Activated B cell treated with CpG ODN at 0.5 μM for 24 hours (primary cell): Measurements from ENCODE around the gene SPATA32. TPM values are rescaled to one million over a fixed set of nuclear protein-coding genes. Genes with fewer than 3 reads are reported as not detected.
A peak's percentile ranks its signal among the peaks of the same experiment; 100 is the strongest.

Experiments used
- ATAC-seq: fragments of 200-7000 bp; cut with Tn5 transposase; one replicate; pipeline ENCODE4 v1.10.0; 2021; ENCODE audit warnings: low read depth, mild to moderate bottlenecking, moderate library complexity
- CTCF ChIA-PET: fragments of 350-600 bp; sonication (Branson Sonifier 250); formaldehyde crosslinking; loops from one replicate; lab custom pipeline; 2021; ENCODE audit warnings: antibody characterized with exemption; lab: Charles Lee
- POLR2A ChIA-PET: fragments of 350-600 bp; sonication (Branson Sonifier 250); formaldehyde crosslinking; loops from one replicate; lab custom pipeline; 2021; ENCODE audit warnings: antibody characterized with exemption; lab: Charles Lee
- DNase-seq: peaks from one replicate; pipeline ENCODE4 v3.0.0; 2022
- H3K27ac Mint-ChIP-seq: one replicate; pipeline ENCODE4 v1.8.0; 2020; ENCODE audit warnings: mixed read lengths
- H3K27me3 Mint-ChIP-seq: one replicate; pipeline ENCODE4 v1.8.0; 2021; ENCODE audit warnings: mixed read lengths
- H3K36me3 Mint-ChIP-seq: one replicate; pipeline ENCODE4 v1.8.0; 2021; ENCODE audit warnings: low read depth, mixed read lengths
- H3K4me1 Mint-ChIP-seq: one replicate; pipeline ENCODE4 v1.8.0; 2021; ENCODE audit warnings: mixed read lengths
- H3K4me3 Mint-ChIP-seq: one replicate; pipeline ENCODE4 v1.8.0; 2020; ENCODE audit warnings: mild to moderate bottlenecking, mixed read lengths
- H3K9me3 Mint-ChIP-seq: one replicate; pipeline ENCODE4 v1.8.0; 2020; ENCODE audit warnings: mixed read lengths
- intact Hi-C: fragments of 100-400 bp; cut with micrococcal nuclease; formaldehyde crosslinking; loops from one replicate; pipeline ENCODE4 v1.15.1; 2024
- total RNA-seq: library from RNA; stranded (reverse); gene quantifications from 2 replicates; pipeline ENCODE4 v1.2.3, GENCODE V29; 2022
- TF ChIP-seq, protein P1 (sequence below): fragments of 200-600 bp; IDR thresholded peaks from one replicate; pipeline ENCODE4 v1.8.0; 2022; ENCODE audit warnings: antibody characterized with exemption, mild to moderate bottlenecking

The SPATA32 gene
- total RNA-seq, 1 donor from 2014 or later: 0.27 TPM

DNA sequence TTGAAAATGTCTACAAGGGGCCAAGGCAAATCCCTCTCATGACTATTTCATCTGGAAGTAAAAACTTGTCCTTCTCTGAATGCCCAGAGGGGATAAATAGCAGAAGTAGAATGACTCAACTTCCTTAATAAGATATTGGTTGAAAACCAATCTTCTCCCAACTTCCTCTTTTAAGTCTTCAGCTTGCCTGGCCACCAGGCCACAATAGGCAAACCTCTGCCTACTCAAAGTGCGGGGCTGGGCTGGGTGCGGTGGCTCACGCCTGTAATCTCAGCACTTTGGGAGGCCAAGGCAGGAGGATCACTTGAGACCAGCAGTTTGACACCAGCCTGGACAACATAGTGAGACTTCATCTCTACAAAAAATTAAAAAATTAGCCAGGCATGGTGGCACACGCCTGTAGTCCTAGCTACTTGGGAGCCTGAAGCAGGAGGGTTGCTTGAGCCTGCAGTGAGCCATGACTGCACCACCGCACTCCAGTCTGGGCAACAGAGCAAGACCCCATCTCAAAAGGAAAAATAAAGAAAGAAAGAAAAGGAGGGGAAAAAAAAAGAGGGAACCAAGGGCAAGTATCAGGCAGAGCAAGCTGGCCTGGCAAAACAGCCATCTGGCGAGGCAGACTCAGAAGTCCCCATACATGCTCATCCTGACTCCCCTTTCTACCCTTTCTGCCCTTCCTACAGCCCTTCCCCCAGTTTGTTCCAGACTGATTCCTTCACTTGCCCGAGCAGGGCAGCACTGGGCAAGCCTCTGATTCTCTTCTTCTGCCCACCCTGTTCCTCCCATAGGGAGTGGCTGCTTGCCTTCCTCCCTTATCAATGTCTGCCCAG lies 34.3 kb upstream of the SPATA32 start:
- peak overlapping the region; percentile 92 for H3K27ac Mint-ChIP-seq
- H3K4me3 Mint-ChIP-seq: peak overlapping the region; percentile 70
- TF ChIP-seq, protein P1, sequence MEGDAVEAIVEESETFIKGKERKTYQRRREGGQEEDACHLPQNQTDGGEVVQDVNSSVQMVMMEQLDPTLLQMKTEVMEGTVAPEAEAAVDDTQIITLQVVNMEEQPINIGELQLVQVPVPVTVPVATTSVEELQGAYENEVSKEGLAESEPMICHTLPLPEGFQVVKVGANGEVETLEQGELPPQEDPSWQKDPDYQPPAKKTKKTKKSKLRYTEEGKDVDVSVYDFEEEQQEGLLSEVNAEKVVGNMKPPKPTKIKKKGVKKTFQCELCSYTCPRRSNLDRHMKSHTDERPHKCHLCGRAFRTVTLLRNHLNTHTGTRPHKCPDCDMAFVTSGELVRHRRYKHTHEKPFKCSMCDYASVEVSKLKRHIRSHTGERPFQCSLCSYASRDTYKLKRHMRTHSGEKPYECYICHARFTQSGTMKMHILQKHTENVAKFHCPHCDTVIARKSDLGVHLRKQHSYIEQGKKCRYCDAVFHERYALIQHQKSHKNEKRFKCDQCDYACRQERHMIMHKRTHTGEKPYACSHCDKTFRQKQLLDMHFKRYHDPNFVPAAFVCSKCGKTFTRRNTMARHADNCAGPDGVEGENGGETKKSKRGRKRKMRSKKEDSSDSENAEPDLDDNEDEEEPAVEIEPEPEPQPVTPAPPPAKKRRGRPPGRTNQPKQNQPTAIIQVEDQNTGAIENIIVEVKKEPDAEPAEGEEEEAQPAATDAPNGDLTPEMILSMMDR: no peak
- intact Hi-C loops: loop anchor here (1.0 to 5.0 kb wide), 4 partner anchors 11 to 36 kb away; partner anchors contain the start of gene MAP3K14
- no peaks in the 10 kb centered on the region for H3K9me3 Mint-ChIP-seq
- ATAC-seq (peak; percentile 68), DNase-seq (peak; percentile 58)
- peaks cover 45% of the 10 kb centered on the region for H3K36me3 Mint-ChIP-seq
- CTCF ChIA-PET: interaction anchor here (1.0 to 6.6 kb wide), 7 partner anchors 11 to 89 kb away, joined by 4 to 30 read pairs (median 10); partner anchors contain the start of gene MAP3K14
- peaks cover 100% of the 10 kb centered on the region for H3K4me1 Mint-ChIP-seq
- POLR2A ChIA-PET: interaction anchor here (0.5 to 15.1 kb wide), 14 partner anchors 9 to 148 kb away, joined by 3 to 291 read pairs (median 6); partner anchors contain the start of genes HEXIM1, HEXIM2 and MAP3K14
- H3K27me3 Mint-ChIP-seq: no peaks in the 10 kb centered on the region

DNA sequence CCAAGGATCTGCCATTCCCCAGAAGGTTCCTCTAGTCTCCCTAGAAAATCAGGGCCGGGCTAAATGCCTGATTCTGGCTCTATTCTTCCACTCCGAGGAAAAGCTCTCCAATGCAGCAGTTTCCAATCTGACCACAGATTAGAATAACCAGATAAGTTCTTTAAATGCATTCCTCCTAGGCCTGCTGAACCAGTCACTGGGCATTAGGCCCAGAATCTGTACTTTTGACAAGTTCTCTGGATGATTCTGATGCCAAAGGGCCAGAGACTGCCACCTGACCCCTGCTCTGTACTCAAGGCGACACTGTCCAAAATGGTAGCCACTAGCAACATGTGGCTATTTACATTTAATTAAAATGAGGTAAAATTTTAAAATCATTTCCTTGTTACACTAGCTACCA lies 32.6 kb upstream of the SPATA32 start:
- Mint-ChIP-seq H3K9me3 (no peaks in the 10 kb centered on the region), H3K4me3 (no peak overlapping the region), H3K4me1 (peaks cover 96% of the 10 kb centered on the region), H3K27me3 (no peaks in the 10 kb centered on the region), H3K27ac (peak overlapping the region; percentile 73), H3K36me3 (peaks cover 58% of the 10 kb centered on the region)
- ChIA-PET CTCF (interaction anchor here (1.2 to 6.6 kb wide), 9 partner anchors 11 to 90 kb away, joined by 3 to 30 read pairs (median 10); partner anchors contain the start of gene MAP3K14), POLR2A (interaction anchor here (1.4 to 15.1 kb wide), 6 partner anchors 13 to 146 kb away, joined by 5 to 291 read pairs (median 11); partner anchors contain the start of genes HEXIM1, HEXIM2 and MAP3K14)
- DNase-seq (no peak), ATAC-seq (no peak)
- TF ChIP-seq, protein P1: no peak
- intact Hi-C loops: no loop called here

DNA sequence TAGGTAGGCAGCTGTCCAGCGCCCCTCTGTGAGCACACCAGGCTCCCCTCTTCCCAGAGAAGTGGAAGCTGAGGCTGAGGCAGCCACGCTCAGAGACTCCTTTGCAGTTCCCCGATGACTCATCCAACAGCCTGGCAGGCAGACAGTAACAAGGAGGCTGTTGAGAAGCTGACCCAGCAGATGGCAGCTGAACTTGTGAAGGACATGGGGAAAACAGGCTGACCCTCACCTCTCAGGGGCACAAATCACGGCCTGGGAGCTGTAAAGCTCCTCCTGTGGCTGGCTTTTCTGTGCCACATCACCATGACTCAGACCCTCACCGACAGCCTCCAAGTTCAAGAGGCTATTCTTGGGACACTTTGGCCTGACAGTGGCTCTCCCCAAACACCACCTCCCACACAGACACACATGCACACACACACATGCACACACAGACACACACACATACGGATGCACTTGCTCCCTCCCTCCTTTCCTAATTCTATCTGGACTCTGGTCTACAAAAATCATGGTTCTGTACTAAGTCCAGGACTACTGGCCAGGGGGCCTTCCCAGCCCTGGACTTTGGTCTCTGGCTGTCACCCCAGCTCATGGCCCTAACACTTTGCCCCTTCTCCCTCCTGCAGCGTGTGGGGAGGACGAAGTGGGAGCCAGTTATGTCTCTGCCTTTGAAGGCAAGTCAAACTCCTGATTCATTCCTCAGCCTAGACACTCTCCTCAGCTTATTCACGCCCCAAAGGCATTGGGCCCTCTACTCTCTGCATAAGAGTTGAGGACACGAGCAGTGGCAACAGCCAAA lies 31.7 kb upstream of the SPATA32 start:
- peak overlapping the region; percentile 28 for H3K4me3 Mint-ChIP-seq
- peaks cover 87% of the 10 kb centered on the region for H3K4me1 Mint-ChIP-seq
- CTCF ChIA-PET: interaction anchor here (1.0 to 6.6 kb wide), 10 partner anchors 10 to 158 kb away, joined by 3 to 30 read pairs (median 4); partner anchors contain the start of genes ACBD4 and MAP3K14
- no peak for DNase-seq
- H3K27ac Mint-ChIP-seq: peak overlapping the region; percentile 73
- POLR2A ChIA-PET: interaction anchor here (0.6 to 15.1 kb wide), 9 partner anchors 9 to 558 kb away, joined by 3 to 291 read pairs (median 4); partner anchors contain the start of gene MAP3K14
- H3K36me3 Mint-ChIP-seq: peaks cover 59% of the 10 kb centered on the region
- H3K9me3 Mint-ChIP-seq: no peaks in the 10 kb centered on the region
- intact Hi-C loops: no loop called here
- TF ChIP-seq, protein P1: no peak
- H3K27me3 Mint-ChIP-seq: no peaks in the 10 kb centered on the region
- peak; percentile 35 for ATAC-seq

DNA sequence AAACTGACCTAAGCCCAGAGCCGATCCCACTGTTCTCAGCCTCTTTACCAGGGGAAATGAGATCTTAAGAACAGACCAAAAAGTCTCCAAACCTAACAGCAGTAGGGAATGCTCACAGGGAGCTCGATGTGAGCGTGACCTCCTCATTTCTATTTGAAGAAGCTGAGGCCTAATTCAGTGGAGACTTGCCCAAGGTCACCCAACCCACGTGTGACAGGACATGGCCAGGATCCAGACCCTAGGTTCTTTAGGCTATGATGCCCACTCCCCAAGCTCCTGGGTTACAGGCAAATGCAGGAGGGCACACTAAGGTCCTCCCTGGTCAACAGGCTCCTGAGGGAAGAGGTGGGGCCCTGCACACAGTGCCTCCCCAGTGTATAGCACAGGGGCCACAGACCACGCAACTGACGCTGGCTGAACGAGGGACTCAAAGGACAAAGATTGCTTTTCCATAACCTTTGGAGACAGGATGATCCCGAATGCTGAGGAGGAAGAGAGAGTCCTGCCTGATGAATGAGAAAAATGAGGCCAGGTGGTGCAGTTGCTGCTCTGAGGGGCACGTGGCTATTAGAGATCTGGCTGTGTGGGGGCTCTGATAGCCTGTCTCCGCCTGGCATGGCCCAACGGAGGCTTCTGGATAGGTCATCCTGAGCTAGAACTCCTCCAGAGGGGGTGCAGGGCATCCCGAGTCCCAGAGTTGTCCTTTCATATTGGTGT lies 31.0 kb upstream of the SPATA32 start:
- CTCF ChIA-PET: interaction anchor here (0.9 to 6.6 kb wide), 10 partner anchors 9 to 157 kb away, joined by 3 to 30 read pairs (median 4); partner anchors contain the start of gene ACBD4

More for the DNA sequence above, 31.0 kb upstream of the SPATA32 start:
- ATAC-seq (no peak), DNase-seq (no peak)
- Mint-ChIP-seq H3K4me3 (peak overlapping the region; percentile 28), H3K9me3 (no peaks in the 10 kb centered on the region), H3K4me1 (peaks cover 79% of the 10 kb centered on the region), H3K27ac (peak overlapping the region; percentile 73), H3K27me3 (no peaks in the 10 kb centered on the region), H3K36me3 (peaks cover 56% of the 10 kb centered on the region)
- intact Hi-C loops: no loop called here
- POLR2A ChIA-PET: interaction anchor here (0.9 to 15.1 kb wide), 7 partner anchors 10 to 67 kb away, joined by 3 to 291 read pairs (median 12); partner anchors contain the start of gene MAP3K14
- TF ChIP-seq, protein P1: no peak
